ENCODE measurements around the gene CLSTN2.

DNA sequence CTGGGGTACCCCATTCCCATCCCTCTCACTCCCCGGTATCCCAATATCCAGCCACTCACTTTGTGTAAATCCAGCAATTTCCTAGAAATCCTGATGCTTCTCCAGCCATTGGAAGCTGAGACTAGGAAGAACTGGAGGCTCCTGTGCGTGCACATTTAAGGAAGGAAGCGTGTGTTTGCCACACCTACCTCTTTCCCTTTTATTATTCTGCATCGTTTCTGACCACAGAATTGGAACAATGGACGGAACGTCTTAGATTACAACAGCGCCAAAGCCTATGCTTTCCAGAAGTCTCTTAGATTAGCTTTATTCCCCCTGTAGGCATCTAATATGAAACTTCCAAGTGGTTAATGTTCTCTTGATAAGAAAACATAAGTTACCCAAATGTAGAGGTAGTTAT, 508.1 kb downstream of the CLSTN2 start:
- TF ChIP-seq CTCF (conservative IDR thresholded peaks at IDR 0.05; ENCODE audit: low read depth, low read length) (no peak), EZH2 (IDR thresholded peaks at IDR 0.05; ENCODE audit: low read length, unreplicated experiment) (no peak), EZH2phosphoT487 (IDR thresholded peaks at IDR 0.05; ENCODE audit: borderline replicate concordance, low read length) (no peak)

Data from PC-3 (cell line).